ENCODE data around the gene ECEL1. TPM values are rescaled to one million over a fixed set of nuclear protein-coding genes. Genes with fewer than 3 reads are reported as not detected.
A peak's percentile ranks its signal among the peaks of the same experiment; 100 is the strongest.
"Not testable (repeated sequence)": the region's sequence is repeated elsewhere in the genome, so short reads cannot be mapped to it uniquely, and the experiment has no call there.

ECEL1 gene
- total and polyA plus RNA-seq, 5 donors from 2014 or later = not detected

DNA sequence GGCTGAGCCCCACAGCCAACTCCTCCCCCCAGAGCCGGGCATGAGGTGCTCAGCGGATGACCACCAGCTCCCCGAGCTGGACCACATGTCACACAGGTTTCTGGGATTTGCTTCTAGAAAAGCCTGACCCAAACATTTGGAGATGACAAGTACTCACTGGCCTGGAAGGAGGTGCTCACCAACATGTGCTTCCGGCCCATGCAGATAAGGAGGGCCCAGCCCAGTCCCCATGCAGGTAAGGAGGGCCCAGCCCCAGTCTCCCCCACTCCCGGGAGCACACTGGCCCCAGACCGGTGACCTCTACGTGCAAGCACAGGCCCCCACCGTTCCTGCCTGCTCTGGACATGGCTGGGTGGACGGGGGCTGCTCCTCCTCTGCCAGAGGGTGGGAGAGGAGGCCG, 45.7 kb downstream of the ECEL1 start:
- ATAC-seq (ENCODE audit: low read depth in 2 of 2); H3K9me3 ChIP-seq (ENCODE audit: control insufficient read depth in 2 of 2, low read length in 2 of 2); H3K27me3 ChIP-seq (ENCODE audit: control insufficient read depth, insufficient read depth, low read length); DNase-seq; H3K4me1 ChIP-seq (ENCODE audit: control insufficient read depth, insufficient read depth, low read length, poor library complexity, severe bottlenecking); H3K4me3 ChIP-seq (ENCODE audit: low read depth, low read length); H3K27ac ChIP-seq (ENCODE audit: insufficient read depth, low read length, poor library complexity, severe bottlenecking); H3K27ac Mint-ChIP-seq; H3K9me3 Mint-ChIP-seq; H3K4me3 Mint-ChIP-seq; H3K27me3 Mint-ChIP-seq; H3K36me3 Mint-ChIP-seq; H3K36me3 ChIP-seq (ENCODE audit: control insufficient read depth, insufficient read depth, low read length): not testable (repeated sequence)
- peaks cover 0 to 11% (median 0%) of the 10 kb centered on the region in 4 donors for H3K4me1 Mint-ChIP-seq

DNA sequence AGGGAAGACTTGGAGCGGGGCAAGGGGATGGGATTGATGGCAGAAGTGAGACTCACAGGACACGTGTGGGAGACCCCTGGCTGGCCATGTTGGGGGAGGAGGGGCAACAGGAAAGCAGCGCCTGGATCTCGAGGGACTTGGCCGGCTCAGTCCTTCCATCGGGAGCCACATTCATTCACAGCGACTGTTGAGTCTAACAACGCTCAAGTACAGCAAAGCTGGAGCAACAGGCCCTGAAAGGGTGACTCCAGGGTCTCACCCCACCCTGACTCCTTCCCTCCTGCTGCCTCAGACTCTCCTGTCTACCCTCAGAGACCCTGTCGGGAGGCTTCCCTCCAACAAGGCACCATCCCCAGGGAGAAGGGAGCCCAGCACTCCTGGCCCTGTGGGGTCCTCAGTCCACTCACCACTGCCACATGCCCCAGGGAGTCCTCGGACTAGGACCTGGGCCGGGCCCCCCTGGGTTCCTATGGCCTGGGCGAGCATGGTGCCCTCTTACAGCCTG, 46.4 kb downstream of the ECEL1 start:
- ATAC-seq (ENCODE audit: low read depth in 2 of 2) = no peak
- no peak overlapping the region for H3K27ac Mint-ChIP-seq

DNA sequence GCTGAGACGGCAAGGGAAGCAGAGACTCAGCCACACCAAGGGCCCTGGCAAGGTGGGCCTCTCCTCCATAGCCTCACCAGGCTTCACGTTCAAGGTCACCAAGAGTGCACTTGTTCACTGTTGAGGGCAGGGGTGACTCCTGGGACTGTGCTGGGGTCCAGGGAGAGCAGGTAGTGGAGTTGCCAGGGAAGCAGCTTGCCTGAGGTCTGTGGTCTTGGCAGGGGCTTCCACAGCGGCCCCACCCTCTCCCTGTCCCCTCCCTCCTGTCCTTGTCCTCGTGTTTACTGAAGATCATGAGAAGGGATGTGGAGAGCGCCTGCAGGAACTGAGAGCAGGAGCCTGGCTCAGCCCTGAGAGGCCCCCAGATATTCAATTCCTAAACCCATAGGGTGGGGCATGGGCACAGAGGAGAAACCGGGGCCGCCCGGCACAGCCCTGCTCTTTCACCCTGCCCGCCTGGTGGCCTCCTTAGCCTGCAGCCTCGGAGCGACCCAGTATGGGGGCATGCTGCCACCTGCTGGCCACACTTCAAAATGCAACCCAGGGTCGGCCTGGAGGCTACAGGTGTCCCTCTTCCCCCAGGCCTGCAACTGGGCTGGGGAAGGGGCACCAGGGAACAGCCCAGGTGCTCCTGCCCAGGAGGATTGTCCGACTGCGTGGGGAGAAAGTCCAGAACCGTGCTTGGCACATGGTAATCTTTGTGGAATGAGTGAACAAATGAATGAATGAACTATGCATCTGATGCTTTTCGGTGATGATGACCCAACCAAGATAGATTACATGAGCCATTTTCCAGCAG, 47.2 kb downstream of the ECEL1 start:
- H3K27ac ChIP-seq (ENCODE audit: insufficient read depth, low read length, poor library complexity, severe bottlenecking); H3K27me3 Mint-ChIP-seq; H3K9me3 ChIP-seq (ENCODE audit: control insufficient read depth in 2 of 2, low read length in 2 of 2); H3K9me3 Mint-ChIP-seq; H3K4me1 ChIP-seq (ENCODE audit: control insufficient read depth, insufficient read depth, low read length, poor library complexity, severe bottlenecking); H3K36me3 ChIP-seq (ENCODE audit: control insufficient read depth, insufficient read depth, low read length); H3K36me3 Mint-ChIP-seq; H3K27me3 ChIP-seq (ENCODE audit: control insufficient read depth, insufficient read depth, low read length); H3K27ac Mint-ChIP-seq; H3K4me3 ChIP-seq (ENCODE audit: low read depth, low read length): not testable (repeated sequence)
- peak overlapping the region in 1 of 4 donors; percentile 46 for H3K4me3 Mint-ChIP-seq
- ATAC-seq (ENCODE audit: low read depth in 2 of 2) (peak; percentile 80 to 87), DNase-seq (peak; percentile 66 to 83 (median 77))
- peaks cover 0 to 11% (median 0%) of the 10 kb centered on the region in 4 donors for H3K4me1 Mint-ChIP-seq

More for the DNA sequence above, 46.4 kb downstream of the ECEL1 start:
- peaks cover 0 to 11% (median 0%) of the 10 kb centered on the region in 4 donors for H3K4me1 Mint-ChIP-seq
- no peaks in the 10 kb centered on the region for H3K36me3 Mint-ChIP-seq
- no peak for DNase-seq
- Histone ChIP-seq H3K36me3 (ENCODE audit: control insufficient read depth, insufficient read depth, low read length) (no peaks in the 10 kb centered on the region), H3K4me1 (ENCODE audit: control insufficient read depth, insufficient read depth, low read length, poor library complexity, severe bottlenecking) (no peaks in the 10 kb centered on the region), H3K27me3 (ENCODE audit: control insufficient read depth, insufficient read depth, low read length) (no peaks in the 10 kb centered on the region), H3K27ac (ENCODE audit: insufficient read depth, low read length, poor library complexity, severe bottlenecking) (no peak overlapping the region), H3K4me3 (ENCODE audit: low read depth, low read length) (no peak overlapping the region), H3K9me3 (ENCODE audit: control insufficient read depth in 2 of 2, low read length in 2 of 2) (no peaks in the 10 kb centered on the region)
- H3K9me3 Mint-ChIP-seq = peaks cover 0 to 1% (median 0%) of the 10 kb centered on the region in 7 donors
- no peak overlapping the region for H3K4me3 Mint-ChIP-seq
- no peaks in the 10 kb centered on the region for H3K27me3 Mint-ChIP-seq

DNA sequence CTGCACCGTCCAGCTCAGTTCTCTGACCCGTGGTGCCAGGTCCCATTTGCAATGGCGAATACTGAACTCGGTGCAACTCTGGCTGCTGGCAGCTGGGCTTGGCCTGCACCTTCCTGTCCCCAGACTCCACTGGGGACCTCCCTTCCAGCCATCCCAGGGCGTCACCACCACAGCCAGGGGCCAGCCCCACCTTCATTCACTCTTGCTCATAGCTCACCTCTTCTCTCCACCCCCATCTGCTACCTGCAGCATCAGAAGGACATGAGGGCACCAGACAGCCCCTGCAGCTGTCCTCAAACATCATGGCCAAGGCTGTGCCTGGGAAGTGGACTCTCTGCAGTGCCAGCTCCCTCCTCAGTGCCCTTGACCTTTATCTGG, 47.9 kb downstream of the ECEL1 start:
- no peaks in the 10 kb centered on the region for H3K36me3 Mint-ChIP-seq
- H3K27me3 Mint-ChIP-seq = no peaks in the 10 kb centered on the region
- Histone ChIP-seq H3K36me3 (ENCODE audit: control insufficient read depth, insufficient read depth, low read length) (no peaks in the 10 kb centered on the region), H3K4me3 (ENCODE audit: low read depth, low read length) (no peak overlapping the region), H3K27ac (ENCODE audit: insufficient read depth, low read length, poor library complexity, severe bottlenecking) (no peak overlapping the region), H3K9me3 (ENCODE audit: control insufficient read depth in 2 of 2, low read length in 2 of 2) (no peaks in the 10 kb centered on the region), H3K4me1 (ENCODE audit: control insufficient read depth, insufficient read depth, low read length, poor library complexity, severe bottlenecking) (no peaks in the 10 kb centered on the region), H3K27me3 (ENCODE audit: control insufficient read depth, insufficient read depth, low read length) (no peaks in the 10 kb centered on the region)
- H3K4me3 Mint-ChIP-seq = peak overlapping the region in 1 of 4 donors; percentile 71
- peak overlapping the region in 1 of 3 donors; percentile 70 for H3K27ac Mint-ChIP-seq
- ATAC-seq (ENCODE audit: low read depth in 2 of 2) = no peak
- H3K9me3 Mint-ChIP-seq = peaks cover 0 to 2% (median 0%) of the 10 kb centered on the region in 7 donors
- H3K4me1 Mint-ChIP-seq = peaks cover 0 to 11% (median 0%) of the 10 kb centered on the region in 4 donors
- DNase-seq = peak in 1 of 3 donors; percentile 11

DNA sequence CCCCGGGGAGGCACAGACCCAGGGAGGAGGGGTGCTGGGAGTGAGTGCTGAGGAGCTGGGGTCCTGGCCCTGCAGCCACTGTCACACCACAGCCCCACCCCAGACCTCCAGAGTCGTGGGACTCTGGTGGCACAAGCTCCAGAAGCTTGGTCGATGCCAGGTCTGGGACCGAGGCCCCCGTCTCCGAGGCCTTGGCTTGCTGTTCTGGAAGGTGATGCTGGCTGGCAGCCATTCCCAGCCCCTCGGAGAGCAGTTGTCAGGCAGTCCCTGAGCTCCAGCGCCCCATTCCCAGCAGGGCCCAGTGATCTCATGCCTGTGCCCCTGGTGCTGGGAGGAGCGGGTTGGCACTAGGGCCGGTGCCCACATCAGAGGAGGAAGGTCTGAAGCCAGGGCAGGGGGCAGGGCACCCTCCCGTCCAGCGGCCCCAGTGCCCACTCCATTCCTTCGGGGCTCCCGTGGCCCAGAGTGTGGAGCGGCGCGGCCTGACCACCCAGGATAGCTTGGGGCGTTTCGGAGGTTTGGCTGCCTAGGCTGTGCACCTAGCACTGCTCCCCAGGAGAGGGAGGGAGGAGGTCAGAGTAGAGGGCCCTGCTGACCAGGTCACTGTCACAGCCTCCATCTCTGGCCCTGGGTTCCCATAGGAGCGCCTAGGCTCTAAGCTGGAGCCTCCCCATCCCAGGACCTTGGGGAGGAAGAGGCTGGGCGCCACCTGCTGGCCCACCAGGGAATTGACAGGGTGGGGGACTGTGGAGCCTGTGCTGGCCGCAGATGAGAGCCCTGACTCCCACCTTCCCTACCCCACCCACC, 48.5 kb downstream of the ECEL1 start:
- Histone ChIP-seq H3K36me3 (ENCODE audit: control insufficient read depth, insufficient read depth, low read length) (no peaks in the 10 kb centered on the region), H3K4me3 (ENCODE audit: low read depth, low read length) (no peak overlapping the region), H3K27ac (ENCODE audit: insufficient read depth, low read length, poor library complexity, severe bottlenecking) (no peak overlapping the region), H3K4me1 (ENCODE audit: control insufficient read depth, insufficient read depth, low read length, poor library complexity, severe bottlenecking) (no peaks in the 10 kb centered on the region), H3K27me3 (ENCODE audit: control insufficient read depth, insufficient read depth, low read length) (no peaks in the 10 kb centered on the region), H3K9me3 (ENCODE audit: control insufficient read depth in 2 of 2, low read length in 2 of 2) (no peaks in the 10 kb centered on the region)
- H3K36me3 Mint-ChIP-seq = no peaks in the 10 kb centered on the region
- H3K27me3 Mint-ChIP-seq = no peaks in the 10 kb centered on the region
- peaks cover 0 to 2% (median 0%) of the 10 kb centered on the region in 7 donors for H3K9me3 Mint-ChIP-seq
- DNase-seq (peak in 2 of 3 donors; percentile 12 to 15), ATAC-seq (ENCODE audit: low read depth in 2 of 2) (peak in 1 of 2 donors; percentile 19)
- H3K4me1 Mint-ChIP-seq = peaks cover 0 to 11% (median 0%) of the 10 kb centered on the region in 4 donors
- no peak overlapping the region for H3K27ac Mint-ChIP-seq
- H3K4me3 Mint-ChIP-seq = no peak overlapping the region

DNA sequence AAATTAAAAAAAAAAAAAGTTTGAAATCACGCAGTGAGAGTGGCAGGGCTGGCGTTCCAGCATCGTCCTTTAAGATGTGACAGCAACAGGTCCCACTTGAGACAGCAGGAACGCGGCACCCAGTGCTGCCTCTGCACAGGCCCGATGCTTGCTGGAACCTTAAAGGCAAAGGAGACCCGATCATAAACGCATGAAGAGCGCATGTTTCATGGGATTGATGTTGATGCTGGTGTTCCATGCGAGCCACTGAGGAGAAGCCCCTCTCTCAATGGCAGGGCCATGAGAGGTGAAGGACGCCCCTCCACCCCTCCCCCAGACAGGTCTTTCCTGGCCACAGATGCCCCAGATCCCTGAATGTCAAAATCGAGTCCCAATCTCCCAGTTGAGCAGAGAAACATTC, 49.5 kb downstream of the ECEL1 start:
- Mint-ChIP-seq H3K36me3 (no peaks in the 10 kb centered on the region), H3K27me3 (no peaks in the 10 kb centered on the region), H3K9me3 (peaks cover 0 to 2% (median 0%) of the 10 kb centered on the region in 7 donors), H3K27ac (no peak overlapping the region), H3K4me1 (peaks cover 0 to 11% (median 0%) of the 10 kb centered on the region in 4 donors), H3K4me3 (no peak overlapping the region)
- no peak overlapping the region for H3K27ac ChIP-seq (ENCODE audit: insufficient read depth, low read length, poor library complexity, severe bottlenecking)
- no peak overlapping the region for H3K4me3 ChIP-seq (ENCODE audit: low read depth, low read length)
- no peaks in the 10 kb centered on the region for H3K9me3 ChIP-seq (ENCODE audit: control insufficient read depth in 2 of 2, low read length in 2 of 2)
- H3K4me1 ChIP-seq (ENCODE audit: control insufficient read depth, insufficient read depth, low read length, poor library complexity, severe bottlenecking) = no peaks in the 10 kb centered on the region
- H3K36me3 ChIP-seq (ENCODE audit: control insufficient read depth, insufficient read depth, low read length) = no peaks in the 10 kb centered on the region
- ATAC-seq (ENCODE audit: low read depth in 2 of 2) (no peak), DNase-seq (no peak)
- H3K27me3 ChIP-seq (ENCODE audit: control insufficient read depth, insufficient read depth, low read length) = no peaks in the 10 kb centered on the region

DNA sequence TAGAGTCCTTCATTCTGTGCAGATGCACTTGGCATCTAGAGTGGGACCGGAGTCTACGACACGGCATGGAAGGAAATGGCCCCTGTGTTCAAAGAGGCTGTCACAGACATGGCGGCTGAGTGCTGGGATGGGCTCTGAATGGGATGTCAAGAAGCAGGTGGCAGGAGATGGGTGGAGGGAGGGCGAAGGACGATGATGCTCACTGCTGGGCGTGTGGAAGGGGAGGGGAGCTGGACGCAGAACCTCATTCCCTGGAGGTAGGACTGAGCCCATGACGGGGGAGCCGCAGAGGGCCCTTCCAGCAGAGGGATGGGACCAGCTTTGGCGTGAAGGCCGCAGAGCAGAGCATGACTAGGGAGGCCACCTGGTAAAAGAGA, 50.5 kb downstream of the ECEL1 start:
- Histone ChIP-seq H3K27me3 (ENCODE audit: control insufficient read depth, insufficient read depth, low read length) (no peaks in the 10 kb centered on the region), H3K4me1 (ENCODE audit: control insufficient read depth, insufficient read depth, low read length, poor library complexity, severe bottlenecking) (no peaks in the 10 kb centered on the region), H3K27ac (ENCODE audit: insufficient read depth, low read length, poor library complexity, severe bottlenecking) (no peak overlapping the region), H3K9me3 (ENCODE audit: control insufficient read depth in 2 of 2, low read length in 2 of 2) (no peaks in the 10 kb centered on the region), H3K36me3 (ENCODE audit: control insufficient read depth, insufficient read depth, low read length) (no peaks in the 10 kb centered on the region), H3K4me3 (ENCODE audit: low read depth, low read length) (no peak overlapping the region)
- Mint-ChIP-seq H3K36me3 (no peaks in the 10 kb centered on the region), H3K27ac (no peak overlapping the region), H3K4me3 (no peak overlapping the region), H3K9me3 (peaks cover 0 to 2% (median 0%) of the 10 kb centered on the region in 7 donors), H3K4me1 (peaks cover 0 to 11% (median 0%) of the 10 kb centered on the region in 4 donors), H3K27me3 (no peaks in the 10 kb centered on the region)
- no peak for DNase-seq
- no peak for ATAC-seq (ENCODE audit: low read depth in 2 of 2)

All from CD4-positive, CD25-positive, alpha-beta regulatory T cell (primary cell).